ENCODE measurements around the gene PTPN18.

DNA sequence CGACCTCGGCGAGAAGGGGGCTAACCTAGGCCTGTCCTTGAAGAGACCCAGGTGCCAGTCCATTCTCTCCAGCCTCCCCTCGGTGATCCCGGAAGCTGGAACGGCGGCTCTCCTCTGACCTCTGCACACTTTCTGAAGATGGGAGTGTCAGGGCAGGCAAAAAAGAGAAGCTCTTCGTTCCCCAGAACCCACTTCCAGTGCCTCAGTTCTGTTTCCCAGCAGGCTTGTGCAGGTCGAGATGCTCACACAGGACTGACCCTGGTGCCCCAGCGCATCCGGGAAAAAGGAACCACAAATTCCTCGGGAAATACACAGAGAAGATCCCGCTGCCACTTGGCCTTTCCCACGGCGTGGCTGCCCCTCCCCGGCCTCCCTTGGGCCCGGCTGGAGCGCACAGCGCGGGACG lies 681 bp upstream of the PTPN18 start:
- TF ChIP-seq, protein P1, sequence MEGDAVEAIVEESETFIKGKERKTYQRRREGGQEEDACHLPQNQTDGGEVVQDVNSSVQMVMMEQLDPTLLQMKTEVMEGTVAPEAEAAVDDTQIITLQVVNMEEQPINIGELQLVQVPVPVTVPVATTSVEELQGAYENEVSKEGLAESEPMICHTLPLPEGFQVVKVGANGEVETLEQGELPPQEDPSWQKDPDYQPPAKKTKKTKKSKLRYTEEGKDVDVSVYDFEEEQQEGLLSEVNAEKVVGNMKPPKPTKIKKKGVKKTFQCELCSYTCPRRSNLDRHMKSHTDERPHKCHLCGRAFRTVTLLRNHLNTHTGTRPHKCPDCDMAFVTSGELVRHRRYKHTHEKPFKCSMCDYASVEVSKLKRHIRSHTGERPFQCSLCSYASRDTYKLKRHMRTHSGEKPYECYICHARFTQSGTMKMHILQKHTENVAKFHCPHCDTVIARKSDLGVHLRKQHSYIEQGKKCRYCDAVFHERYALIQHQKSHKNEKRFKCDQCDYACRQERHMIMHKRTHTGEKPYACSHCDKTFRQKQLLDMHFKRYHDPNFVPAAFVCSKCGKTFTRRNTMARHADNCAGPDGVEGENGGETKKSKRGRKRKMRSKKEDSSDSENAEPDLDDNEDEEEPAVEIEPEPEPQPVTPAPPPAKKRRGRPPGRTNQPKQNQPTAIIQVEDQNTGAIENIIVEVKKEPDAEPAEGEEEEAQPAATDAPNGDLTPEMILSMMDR (IDR thresholded peaks at IDR 0.05), result no peak
- TF ChIP-seq POLR2A (IDR thresholded peaks at IDR 0.05) (no peak), POLR2AphosphoS5 (IDR thresholded peaks at IDR 0.05) (no peak), EP300 (IDR thresholded peaks at IDR 0.05) (no peak)

Data from sigmoid colon (tissue), 4 donors.